Esophagus squamous epithelium (tissue), 5 donors: ENCODE measurements around the gene PITX2. TPM values are rescaled to one million over a fixed set of nuclear protein-coding genes. Genes with fewer than 3 reads are reported as not detected.

Source experiments
- DNase-seq: peaks from one replicate; lab custom pipeline; 2025; lab: John Stamatoyannopoulos, UW
- H3K27ac ChIP-seq, 4 donors: fragments of 200-600 bp; sonication (generic); one replicate each; pipeline ENCODE4 v1.5.1; 2016 to 2019; ENCODE audit warnings: mild to moderate bottlenecking in 1 of 4
- H3K27me3 ChIP-seq, 4 donors: fragments of 200-600 bp; sonication (generic); 1 replicate in 3 of 4; 2 replicates in 1 of 4; pipeline versions ENCODE4 v1.5.1 to v1.6.0; 2017 to 2021; ENCODE audit warnings: antibody characterized with exemption in 1 of 4
- H3K36me3 ChIP-seq, 3 donors: fragments of 200-600 bp; sonication (generic); one replicate each; pipeline ENCODE4 v1.5.1; 2016 to 2019
- H3K4me1 ChIP-seq, 3 donors: fragments of 200-600 bp; sonication (generic); one replicate each; pipeline ENCODE4 v1.5.1; 2017 to 2019
- H3K4me3 ChIP-seq, 4 donors: fragments of 200-600 bp; sonication (generic); 1 replicate in 3 of 4; 2 replicates in 1 of 4; pipeline ENCODE4 v1.5.1; 2016 to 2019; ENCODE audit warnings: mild to moderate bottlenecking in 2 of 4, moderate library complexity in 1 of 4
- H3K9me3 ChIP-seq, 3 donors: fragments of 200-600 bp; sonication (generic); one replicate each; pipeline ENCODE4 v1.5.1; 2016 to 2019
- POLR2A ChIP-seq, 4 donors: fragments of 450-650 bp; IDR thresholded peaks; one replicate each; pipeline ENCODE4 v1.6.1; 2017; ENCODE audit warnings: antibody characterized with exemption in 4 of 4, mild to moderate bottlenecking in 4 of 4, moderate library complexity in 3 of 4
- WGBS, 2 donors: methylation state at CpG; one replicate each; pipeline ENCODE4 v1.1.5; 2018; 5-methylcytosine and 5-hydroxymethylcytosine counted together
- intact Hi-C: fragments of 100-400 bp; cut with DNase I; formaldehyde crosslinking; loops from one replicate; pipeline ENCODE4 v1.15.0; 2022
- total RNA-seq, 4 donors: library from RNA; depleted of rRNA; stranded (reverse); fragments of >200 nt; gene quantifications; one replicate each; pipeline ENCODE4 v1.1.0, GENCODE V29; 2016
- TF ChIP-seq, protein P1 (sequence below), 6 experiments: fragments of 450-650 bp in 4 of 6; fragments of 200-600 bp in 2 of 6; sonication (generic) in 2 of 6; IDR thresholded peaks; one replicate each; pipeline ENCODE4 v1.5.1; 2016 to 2019; ENCODE audit warnings: antibody characterized with exemption in 6 of 6, mild to moderate bottlenecking in 4 of 6, moderate library complexity in 4 of 6
- donor health status: DM: yes; HTN: yes; CAD: no.

The PITX2 gene
- total RNA-seq, 4 donors from 2014 or later = 0.66 to 4.8 (median 1.5) TPM; not detected in 1

DNA sequence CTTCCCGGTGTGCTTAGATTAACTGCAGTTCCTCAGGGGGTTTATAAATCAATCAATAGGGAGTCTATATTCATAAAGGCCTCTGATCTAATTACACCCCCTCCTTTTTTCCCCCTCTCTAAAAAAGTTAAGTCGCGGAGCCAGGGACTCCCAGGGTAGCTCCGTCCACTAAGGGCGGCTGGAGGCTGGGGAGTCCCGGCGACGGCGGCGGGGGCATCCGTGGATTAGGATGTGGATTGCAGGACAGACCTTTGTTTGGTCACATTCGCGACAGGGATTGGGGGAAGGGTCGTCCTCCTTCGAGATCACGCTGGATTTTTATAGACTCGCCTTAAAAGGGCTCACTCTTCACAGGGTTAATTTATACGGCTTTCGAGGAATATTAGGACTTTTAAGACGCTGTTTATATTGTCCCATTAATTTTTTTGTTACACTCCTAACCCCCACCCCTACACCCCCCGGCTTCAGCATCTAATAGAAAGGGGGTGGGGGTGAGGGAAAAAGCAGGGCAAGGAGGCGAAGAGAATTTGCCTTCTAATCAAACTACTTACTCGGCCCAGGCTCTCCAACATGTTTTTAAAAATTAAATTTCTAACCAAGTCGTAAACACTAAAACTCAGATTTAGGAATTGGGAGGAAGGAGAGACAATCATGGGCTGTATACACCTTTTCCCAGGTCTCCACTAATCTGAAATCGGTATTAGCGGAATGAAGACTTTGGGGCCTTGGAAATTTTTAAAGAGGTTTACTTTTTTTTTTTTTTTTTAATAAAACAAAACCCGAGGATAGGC lies 8.5 kb downstream of the PITX2 start:
- Histone ChIP-seq H3K4me3 (no peak overlapping the region), H3K4me1 (peaks cover 0 to 47% (median 3%) of the 10 kb centered on the region in 3 donors), H3K27me3 (peaks cover 9 to 100% (median 35%) of the 10 kb centered on the region in 4 donors), H3K9me3 (peaks cover 0 to 7% (median 0%) of the 10 kb centered on the region in 3 donors), H3K36me3 (no peaks in the 10 kb centered on the region), H3K27ac (no peak overlapping the region)
- WGBS, 2 donors = 35 to 38% methylated on average over 26 to 27 of the region's 27 CpGs
- no peak for DNase-seq
- intact Hi-C loops = no loop called here
- no peak for TF ChIP-seq POLR2A (IDR thresholded peaks at IDR 0.05)
- TF ChIP-seq, protein P1, sequence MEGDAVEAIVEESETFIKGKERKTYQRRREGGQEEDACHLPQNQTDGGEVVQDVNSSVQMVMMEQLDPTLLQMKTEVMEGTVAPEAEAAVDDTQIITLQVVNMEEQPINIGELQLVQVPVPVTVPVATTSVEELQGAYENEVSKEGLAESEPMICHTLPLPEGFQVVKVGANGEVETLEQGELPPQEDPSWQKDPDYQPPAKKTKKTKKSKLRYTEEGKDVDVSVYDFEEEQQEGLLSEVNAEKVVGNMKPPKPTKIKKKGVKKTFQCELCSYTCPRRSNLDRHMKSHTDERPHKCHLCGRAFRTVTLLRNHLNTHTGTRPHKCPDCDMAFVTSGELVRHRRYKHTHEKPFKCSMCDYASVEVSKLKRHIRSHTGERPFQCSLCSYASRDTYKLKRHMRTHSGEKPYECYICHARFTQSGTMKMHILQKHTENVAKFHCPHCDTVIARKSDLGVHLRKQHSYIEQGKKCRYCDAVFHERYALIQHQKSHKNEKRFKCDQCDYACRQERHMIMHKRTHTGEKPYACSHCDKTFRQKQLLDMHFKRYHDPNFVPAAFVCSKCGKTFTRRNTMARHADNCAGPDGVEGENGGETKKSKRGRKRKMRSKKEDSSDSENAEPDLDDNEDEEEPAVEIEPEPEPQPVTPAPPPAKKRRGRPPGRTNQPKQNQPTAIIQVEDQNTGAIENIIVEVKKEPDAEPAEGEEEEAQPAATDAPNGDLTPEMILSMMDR (IDR thresholded peaks at IDR 0.05) = no peak

DNA sequence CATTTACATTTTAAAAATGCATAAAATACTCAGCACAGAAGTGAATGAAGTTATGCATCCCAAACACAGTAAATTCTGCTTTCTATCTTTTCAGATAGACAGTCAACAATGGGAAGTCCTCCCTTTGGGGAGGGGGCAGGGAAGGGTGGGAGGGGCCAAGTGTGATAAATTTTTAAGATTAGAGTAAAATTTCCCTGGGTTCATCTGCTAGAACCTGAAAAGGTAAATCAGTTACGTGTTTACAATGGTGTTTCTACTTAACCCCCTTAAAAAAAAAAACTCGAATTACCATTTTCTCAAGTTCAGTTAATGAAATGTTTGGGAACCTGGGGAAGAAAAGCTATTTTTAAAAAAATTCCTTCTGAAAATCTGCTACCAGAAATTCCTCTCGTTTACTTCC lies 9.1 kb downstream of the PITX2 start:
- no peak for DNase-seq
- TF ChIP-seq, protein P1 (IDR thresholded peaks at IDR 0.05) = no peak
- TF ChIP-seq POLR2A (IDR thresholded peaks at IDR 0.05) = no peak
- intact Hi-C loops = no loop called here
- Histone ChIP-seq H3K27ac (no peak overlapping the region), H3K4me1 (peaks cover 0 to 41% (median 3%) of the 10 kb centered on the region in 3 donors), H3K36me3 (no peaks in the 10 kb centered on the region), H3K4me3 (no peak overlapping the region), H3K9me3 (peaks cover 0 to 1% (median 0%) of the 10 kb centered on the region in 3 donors), H3K27me3 (peaks cover 9 to 100% (median 32%) of the 10 kb centered on the region in 4 donors)
- 30 to 40% methylated on average over 3 of the region's 3 CpGs for WGBS, 2 donors

DNA sequence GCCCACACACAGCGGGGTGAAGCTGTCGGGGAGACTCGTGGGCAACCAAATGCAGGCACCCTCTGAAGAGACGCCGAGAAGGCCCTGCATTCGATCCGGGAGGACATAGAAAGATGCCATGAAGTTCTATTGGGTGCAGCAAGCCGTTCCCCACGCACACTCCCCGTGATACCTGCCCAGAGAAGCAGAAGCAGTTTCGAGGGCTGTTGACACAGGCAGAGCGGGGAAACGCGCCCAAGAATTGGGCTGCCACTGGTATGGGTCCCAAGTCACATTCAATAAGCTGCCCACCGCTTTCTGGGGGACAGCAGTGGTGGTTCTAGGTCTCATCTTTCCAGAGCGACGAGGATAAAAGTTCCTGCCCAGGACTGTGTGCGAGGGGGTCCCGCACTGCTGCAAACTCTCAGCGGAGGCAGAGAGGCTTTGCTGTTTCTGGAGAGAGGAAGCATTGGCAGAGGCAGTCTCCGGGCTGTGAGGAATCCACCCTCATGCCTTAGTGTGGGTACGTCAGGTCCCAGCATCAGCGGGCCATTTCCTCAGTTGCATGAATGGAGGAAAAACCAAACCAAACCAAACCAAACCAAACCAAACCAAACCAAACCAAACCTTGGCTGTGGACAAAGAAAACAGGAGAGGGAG lies 10.1 kb downstream of the PITX2 start:
- Histone ChIP-seq H3K4me1 (peaks cover 0 to 31% (median 3%) of the 10 kb centered on the region in 3 donors), H3K9me3 (no peaks in the 10 kb centered on the region), H3K36me3 (no peaks in the 10 kb centered on the region), H3K4me3 (no peak overlapping the region), H3K27ac (no peak overlapping the region), H3K27me3 (peaks cover 9 to 100% (median 29%) of the 10 kb centered on the region in 4 donors)
- WGBS, 2 donors = 17 to 27% methylated on average over 12 to 14 of the region's 23 CpGs
- no peak for DNase-seq
- TF ChIP-seq, protein P1 (IDR thresholded peaks at IDR 0.05) = no peak
- no peak for TF ChIP-seq POLR2A (IDR thresholded peaks at IDR 0.05)
- intact Hi-C loops = no loop called here

DNA sequence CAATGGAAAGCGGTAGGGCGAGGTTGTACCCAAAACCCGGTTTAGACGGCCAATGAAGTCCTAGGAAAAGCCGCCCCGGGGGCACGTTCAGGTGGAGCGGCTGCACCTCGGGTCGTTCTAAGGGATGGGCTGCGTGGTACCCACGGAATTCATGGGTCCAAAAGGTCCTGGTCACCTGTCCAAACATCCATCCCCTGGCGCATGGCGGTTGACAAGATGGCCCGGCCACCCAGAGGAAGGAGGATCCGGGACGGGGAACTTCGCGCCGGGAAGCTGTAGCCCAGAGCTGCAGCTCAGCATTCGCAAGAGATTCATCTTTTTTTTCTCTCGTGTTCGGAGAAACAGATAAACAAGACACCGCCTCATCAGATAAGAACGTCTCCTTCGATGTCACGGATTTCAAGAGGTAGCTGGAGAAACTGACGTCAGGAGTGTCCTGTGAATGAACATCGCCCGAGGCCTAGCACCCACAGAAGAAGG lies 10.9 kb downstream of the PITX2 start:
- intact Hi-C loops = no loop called here
- H3K27me3 ChIP-seq = peaks cover 9 to 100% (median 27%) of the 10 kb centered on the region in 4 donors

More for the DNA sequence above, 10.9 kb downstream of the PITX2 start:
- Histone ChIP-seq H3K4me3 (peak overlapping the region in 1 of 4 donors; percentile 54), H3K4me1 (peaks cover 0 to 31% (median 3%) of the 10 kb centered on the region in 3 donors), H3K9me3 (no peaks in the 10 kb centered on the region), H3K36me3 (no peaks in the 10 kb centered on the region), H3K27ac (no peak overlapping the region)
- WGBS, 2 donors = 26 to 36% methylated on average over 9 of the region's 30 CpGs
- TF ChIP-seq, protein P1 (IDR thresholded peaks at IDR 0.05) = no peak
- no peak for TF ChIP-seq POLR2A (IDR thresholded peaks at IDR 0.05)
- DNase-seq = no peak
